Parathyroid adenoma (tissue), 2 donors: ENCODE data around the gene GRAMD1C.

Experiments
- H2AFZ ChIP-seq: fragments of 300-600 bp; sonication (generic); one replicate; pipeline ENCODE4 v1.7.0; 2017; ENCODE audit warnings: antibody characterized with exemption, mild to moderate bottlenecking
- H3K27ac ChIP-seq: fragments of 300-600 bp; sonication (generic); one replicate; pipeline ENCODE4 v1.7.0; 2017
- H3K27me3 ChIP-seq: fragments of 300-600 bp; sonication (generic); one replicate; pipeline ENCODE4 v1.7.0; 2017; ENCODE audit warnings: low read length; ENCODE audit not compliant: control insufficient read depth, insufficient read depth
- H3K36me3 ChIP-seq: fragments of 300-600 bp; sonication (generic); one replicate; pipeline ENCODE4 v1.7.0; 2017; ENCODE audit warnings: low read length; ENCODE audit not compliant: control insufficient read depth, insufficient read depth
- H3K4me1 ChIP-seq: fragments of 300-600 bp; sonication (generic); one replicate; pipeline ENCODE4 v1.7.0; 2017; ENCODE audit warnings: control low read depth
- H3K4me2 ChIP-seq: fragments of 300-600 bp; sonication (generic); one replicate; pipeline ENCODE4 v1.7.0; 2017; ENCODE audit warnings: low read length
- H3K4me3 ChIP-seq: fragments of 300-600 bp; sonication (generic); one replicate; pipeline ENCODE4 v1.7.0; 2017; ENCODE audit warnings: low read depth, low read length
- H3K79me2 ChIP-seq: fragments of 300-600 bp; sonication (generic); one replicate; pipeline ENCODE4 v1.7.0; 2017; ENCODE audit warnings: control low read depth
- H3K9ac ChIP-seq: fragments of 300-600 bp; sonication (generic); one replicate; pipeline ENCODE4 v1.7.0; 2017; ENCODE audit warnings: mild to moderate bottlenecking
- H3K9me3 ChIP-seq: fragments of 300-600 bp; sonication (generic); one replicate; pipeline ENCODE4 v1.7.0; 2017; ENCODE audit warnings: low read length; ENCODE audit not compliant: control insufficient read depth
- CTCF ChIP-seq: fragments of 300-600 bp; sonication (generic); IDR thresholded peaks from one replicate; pipeline ENCODE4 v1.7.0; 2017; ENCODE audit warnings: antibody characterized with exemption, mild to moderate bottlenecking
- donor health status: primary hyperparathyroidism.

Gene GRAMD1C

GRCh38 chr3:113838631-113839209, at the start of gene GRAMD1C:
Gene GRAMD1C (plus strand): TSS chr3:113838788. CDS start chr3:113838910, 122 bp downstream.
- Histone ChIP-seq H3K9me3 (no peaks in the 10 kb centered on the region), H3K27ac (peak within 1 kb of the TSS; percentile 46)

GRCh38 chr3:113791381-113791780, 47.2 kb upstream of the GRAMD1C start:
- Histone ChIP-seq H3K4me3 (no peak overlapping the region), H3K9ac (no peak overlapping the region), H3K79me2 (no peaks in the 10 kb centered on the region), H3K4me1 (no peaks in the 10 kb centered on the region), H3K27ac (no peak overlapping the region), H3K27me3 (no peaks in the 10 kb centered on the region), H3K4me2 (no peak overlapping the region), H2AFZ (no peak overlapping the region), H3K9me3 (no peaks in the 10 kb centered on the region), H3K36me3 (no peaks in the 10 kb centered on the region)
- TF ChIP-seq CTCF, result no peak

More at GRCh38 chr3:113838631-113839209, at the start of gene GRAMD1C:
- H2AFZ ChIP-seq, result peak within 1 kb of the TSS; percentile 95
- no peaks in the 10 kb centered on the region for H3K36me3 ChIP-seq
- no peaks in the 10 kb centered on the region for H3K27me3 ChIP-seq
- peak; percentile 90 for TF ChIP-seq CTCF
- H3K4me1 ChIP-seq, result no peaks in the 10 kb centered on the region
- no peaks in the 10 kb centered on the region for H3K79me2 ChIP-seq
- peak within 1 kb of the TSS; percentile 55 for H3K4me3 ChIP-seq
- H3K4me2 ChIP-seq, result peak within 1 kb of the TSS; percentile 93
- H3K9ac ChIP-seq, result no peak within 1 kb of the TSS

- no peaks in the 10 kb centered on the region for H3K36me3 ChIP-seq
- no peaks in the 10 kb centered on the region for H3K4me1 ChIP-seq
- H3K27ac ChIP-seq, result no peak overlapping the region
- H2AFZ ChIP-seq, result no peak overlapping the region
- no peaks in the 10 kb centered on the region for H3K79me2 ChIP-seq
- H3K9ac ChIP-seq, result no peak overlapping the region
- no peaks in the 10 kb centered on the region for H3K27me3 ChIP-seq
- no peak overlapping the region for H3K4me2 ChIP-seq
- no peak for TF ChIP-seq CTCF
- no peaks in the 10 kb centered on the region for H3K9me3 ChIP-seq
- no peak overlapping the region for H3K4me3 ChIP-seq
Measured at GRCh38 chr3:113794526-113794925, 44.1 kb upstream of the GRAMD1C start.

- Histone ChIP-seq H3K9me3 (no peaks in the 10 kb centered on the region), H3K27ac (no peak overlapping the region), H3K4me2 (no peak overlapping the region), H3K9ac (no peak overlapping the region), H3K79me2 (no peaks in the 10 kb centered on the region), H3K4me3 (no peak overlapping the region), H3K4me1 (no peaks in the 10 kb centered on the region), H2AFZ (no peak overlapping the region), H3K36me3 (no peaks in the 10 kb centered on the region), H3K27me3 (no peaks in the 10 kb centered on the region)
- TF ChIP-seq CTCF, result no peak
Measured at GRCh38 chr3:113795693-113796092, 42.9 kb upstream of the GRAMD1C start.

- no peaks in the 10 kb centered on the region for H3K4me1 ChIP-seq
- H3K4me3 ChIP-seq, result no peak overlapping the region
- no peak overlapping the region for H3K27ac ChIP-seq
- H3K36me3 ChIP-seq, result no peaks in the 10 kb centered on the region
- no peak for TF ChIP-seq CTCF
- H3K27me3 ChIP-seq, result no peaks in the 10 kb centered on the region
- H3K9me3 ChIP-seq, result no peaks in the 10 kb centered on the region
- H3K4me2 ChIP-seq, result no peak overlapping the region
- H2AFZ ChIP-seq, result no peak overlapping the region
- H3K79me2 ChIP-seq, result no peaks in the 10 kb centered on the region
- no peak overlapping the region for H3K9ac ChIP-seq
Measured at GRCh38 chr3:113802795-113803455, 35.7 kb upstream of the GRAMD1C start.
